CD8-positive, alpha-beta memory T cell (primary cell): Measurements from ENCODE around the gene SPAM1. TPM values are rescaled to one million over a fixed set of nuclear protein-coding genes. Genes with fewer than 3 reads are reported as not detected.

Experiments used
- CTCF ChIA-PET: fragments of 350-600 bp; sonication (Branson Sonifier 250); formaldehyde crosslinking; loops from one replicate; lab custom pipeline; 2021; ENCODE audit warnings: antibody characterized with exemption; lab: Charles Lee
- POLR2A ChIA-PET: fragments of 350-600 bp; sonication (Branson Sonifier 250); formaldehyde crosslinking; loops from one replicate; lab custom pipeline; 2021; ENCODE audit warnings: antibody characterized with exemption; lab: Charles Lee
- DNase-seq, 5 donors: peaks; one replicate each; pipeline versions ENCODE4 v3.0.0 to v3.0.0-alpha.2; 2020 to 2022; ENCODE audit warnings: mixed read lengths in 1 of 5
- H3K27ac ChIP-seq: one replicate; pipeline ENCODE4 v1.7.0; 2013; ENCODE audit warnings: low read depth, mild to moderate bottlenecking, low read length, moderate library complexity
- H3K27me3 ChIP-seq: 2 replicates; pipeline ENCODE4 v1.7.0; 2013; ENCODE audit warnings: low read length, mild to moderate bottlenecking; ENCODE audit not compliant: insufficient read depth, poor library complexity, severe bottlenecking
- H3K36me3 ChIP-seq: 2 replicates; pipeline ENCODE4 v1.7.0; 2013; ENCODE audit warnings: mild to moderate bottlenecking, low read length, moderate library complexity; ENCODE audit not compliant: insufficient read depth
- H3K4me1 ChIP-seq: 2 replicates; pipeline ENCODE4 v1.7.0; 2013; ENCODE audit warnings: mild to moderate bottlenecking, low read length, moderate library complexity; ENCODE audit not compliant: insufficient read depth
- H3K4me3 ChIP-seq: 2 replicates; pipeline ENCODE4 v1.7.0; 2013; ENCODE audit warnings: mild to moderate bottlenecking, low read length
- H3K9me3 ChIP-seq: 2 replicates; pipeline ENCODE4 v1.7.0; 2013; ENCODE audit warnings: mild to moderate bottlenecking, low read length
- H3K27ac Mint-ChIP-seq, 8 donors: one replicate each; pipeline ENCODE4 v1.8.0; 2020 to 2021; ENCODE audit warnings: mixed read lengths in 8 of 8, mild to moderate bottlenecking in 6 of 8, inconsistent platforms in 3 of 8, moderate library complexity in 3 of 8
- H3K27me3 Mint-ChIP-seq, 2 donors: one replicate each; pipeline ENCODE4 v1.8.0; 2020 to 2021; ENCODE audit warnings: mixed read lengths in 2 of 2, mild to moderate bottlenecking in 1 of 2, moderate library complexity in 1 of 2
- H3K36me3 Mint-ChIP-seq, 3 donors: one replicate each; pipeline ENCODE4 v1.8.0; 2020 to 2021; ENCODE audit warnings: mixed read lengths in 3 of 3, inconsistent platforms in 1 of 3, mild to moderate bottlenecking in 1 of 3
- H3K4me1 Mint-ChIP-seq, 3 donors: one replicate each; pipeline ENCODE4 v1.8.0; 2020 to 2021; ENCODE audit warnings: mixed read lengths in 3 of 3, inconsistent platforms in 1 of 3, mild to moderate bottlenecking in 1 of 3
- H3K4me3 Mint-ChIP-seq, 7 donors: one replicate each; pipeline ENCODE4 v1.8.0; 2020 to 2021; ENCODE audit warnings: mixed read lengths in 7 of 7, mild to moderate bottlenecking in 6 of 7, moderate library complexity in 4 of 7, inconsistent platforms in 2 of 7
- H3K9me3 Mint-ChIP-seq, 5 donors: one replicate each; pipeline ENCODE4 v1.8.0; 2020 to 2022; ENCODE audit warnings: mixed read lengths in 5 of 5, mild to moderate bottlenecking in 3 of 5, moderate library complexity in 2 of 5, inconsistent platforms in 1 of 5
- polyA plus RNA-seq: library from polyadenylated mRNA; unstranded; fragments of 300-500 nt; fragmentation: Illumina TruSeq; gene quantifications from one replicate; pipeline ENCODE4 v1.2.3, GENCODE V29; 2021
- total RNA-seq, 2 experiments: library from RNA; stranded (reverse); gene quantifications; one replicate each; pipeline ENCODE4 v1.2.3, GENCODE V29; 2021

The SPAM1 gene
- total and polyA plus RNA-seq, 3 experiments from 2014 or later, result not detected

- POLR2A ChIA-PET, result no interaction called here
- H3K4me1 Mint-ChIP-seq, result no peaks in the 10 kb centered on the region
- no peaks in the 10 kb centered on the region for H3K36me3 Mint-ChIP-seq
Measured at GRCh38 chr7:123905714-123906113, 19.3 kb upstream of the SPAM1 start.

GRCh38 chr7:123916240-123916724, 8.8 kb upstream of the SPAM1 start:
- Mint-ChIP-seq H3K27ac (no peak overlapping the region), H3K4me1 (no peaks in the 10 kb centered on the region), H3K4me3 (no peak overlapping the region), H3K9me3 (no peaks in the 10 kb centered on the region), H3K27me3 (peaks cover 0 to 2% of the 10 kb centered on the region in 2 donors), H3K36me3 (no peaks in the 10 kb centered on the region)
- Histone ChIP-seq H3K27me3 (no peaks in the 10 kb centered on the region), H3K9me3 (no peaks in the 10 kb centered on the region), H3K36me3 (no peaks in the 10 kb centered on the region), H3K27ac (no peak overlapping the region), H3K4me3 (no peak overlapping the region), H3K4me1 (no peaks in the 10 kb centered on the region)
- DNase-seq, result no peak
- CTCF ChIA-PET, result no interaction called here
- POLR2A ChIA-PET, result no interaction called here

More at GRCh38 chr7:123905714-123906113, 19.3 kb upstream of the SPAM1 start:
- Mint-ChIP-seq H3K4me3 (no peak overlapping the region), H3K27ac (no peak overlapping the region), H3K27me3 (no peaks in the 10 kb centered on the region), H3K9me3 (peaks cover 0 to 3% (median 0%) of the 10 kb centered on the region in 5 donors)
- Histone ChIP-seq H3K4me1 (no peaks in the 10 kb centered on the region), H3K27me3 (no peaks in the 10 kb centered on the region), H3K4me3 (no peak overlapping the region), H3K36me3 (no peaks in the 10 kb centered on the region), H3K9me3 (no peaks in the 10 kb centered on the region), H3K27ac (no peak overlapping the region)
- DNase-seq, result no peak
- CTCF ChIA-PET, result no interaction called here

- Mint-ChIP-seq H3K4me1 (no peaks in the 10 kb centered on the region), H3K4me3 (no peak overlapping the region), H3K9me3 (peaks cover 0 to 2% (median 0%) of the 10 kb centered on the region in 5 donors), H3K36me3 (no peaks in the 10 kb centered on the region), H3K27ac (no peak overlapping the region), H3K27me3 (peaks cover 0 to 2% of the 10 kb centered on the region in 2 donors)
- ChIA-PET POLR2A (no interaction called here), CTCF (no interaction called here)
- no peak overlapping the region for H3K27ac ChIP-seq
- no peaks in the 10 kb centered on the region for H3K9me3 ChIP-seq
- no peak for DNase-seq
- no peak overlapping the region for H3K4me3 ChIP-seq
- no peaks in the 10 kb centered on the region for H3K27me3 ChIP-seq
- H3K36me3 ChIP-seq, result no peaks in the 10 kb centered on the region
- no peaks in the 10 kb centered on the region for H3K4me1 ChIP-seq
Measured at GRCh38 chr7:123917878-123918277, 7.2 kb upstream of the SPAM1 start.

- Histone ChIP-seq H3K27ac (no peak overlapping the region), H3K9me3 (no peaks in the 10 kb centered on the region), H3K27me3 (no peaks in the 10 kb centered on the region), H3K4me3 (no peak overlapping the region), H3K4me1 (no peaks in the 10 kb centered on the region), H3K36me3 (no peaks in the 10 kb centered on the region)
- Mint-ChIP-seq H3K27ac (no peak overlapping the region), H3K27me3 (peaks cover 0 to under 1% of the 10 kb centered on the region in 2 donors), H3K36me3 (no peaks in the 10 kb centered on the region), H3K9me3 (peaks cover 0 to 2% (median 0%) of the 10 kb centered on the region in 5 donors), H3K4me3 (no peak overlapping the region), H3K4me1 (no peaks in the 10 kb centered on the region)
- ChIA-PET CTCF (no interaction called here), POLR2A (no interaction called here)
- DNase-seq, result no peak
Measured at GRCh38 chr7:123918309-123918708, 6.7 kb upstream of the SPAM1 start.

- no peaks in the 10 kb centered on the region for H3K36me3 Mint-ChIP-seq
- no peak overlapping the region for H3K4me3 Mint-ChIP-seq
- H3K27ac Mint-ChIP-seq, result no peak overlapping the region
- Histone ChIP-seq H3K36me3 (no peaks in the 10 kb centered on the region), H3K27me3 (no peaks in the 10 kb centered on the region), H3K27ac (no peak overlapping the region), H3K4me1 (no peaks in the 10 kb centered on the region), H3K4me3 (no peak overlapping the region), H3K9me3 (no peaks in the 10 kb centered on the region)
- ChIA-PET CTCF (no interaction called here), POLR2A (no interaction called here)
- H3K9me3 Mint-ChIP-seq, result peaks cover 0 to 2% (median 0%) of the 10 kb centered on the region in 5 donors
- H3K27me3 Mint-ChIP-seq, result no peaks in the 10 kb centered on the region
- no peak for DNase-seq
- H3K4me1 Mint-ChIP-seq, result no peaks in the 10 kb centered on the region
Measured at GRCh38 chr7:123923599-123923998, 1.4 kb upstream of the SPAM1 start.

- Histone ChIP-seq H3K27me3 (no peaks in the 10 kb centered on the region), H3K4me1 (no peaks in the 10 kb centered on the region), H3K9me3 (no peaks in the 10 kb centered on the region), H3K27ac (no peak overlapping the region), H3K36me3 (no peaks in the 10 kb centered on the region), H3K4me3 (no peak overlapping the region)
- H3K4me3 Mint-ChIP-seq, result no peak overlapping the region
- no peak for DNase-seq
- H3K27ac Mint-ChIP-seq, result no peak overlapping the region
- H3K9me3 Mint-ChIP-seq, result peaks cover 0 to 2% (median 0%) of the 10 kb centered on the region in 5 donors
- no peaks in the 10 kb centered on the region for H3K27me3 Mint-ChIP-seq
- ChIA-PET POLR2A (no interaction called here), CTCF (no interaction called here)
- H3K36me3 Mint-ChIP-seq, result no peaks in the 10 kb centered on the region
- H3K4me1 Mint-ChIP-seq, result no peaks in the 10 kb centered on the region
Measured at GRCh38 chr7:123929107-123929506, 4.1 kb downstream of the SPAM1 start.

GRCh38 chr7:123929655-123930054, 4.6 kb downstream of the SPAM1 start:
- no peak overlapping the region for H3K27ac ChIP-seq
- DNase-seq, result no peak
- H3K4me1 ChIP-seq, result no peaks in the 10 kb centered on the region
- Mint-ChIP-seq H3K9me3 (peaks cover 0 to 3% (median 2%) of the 10 kb centered on the region in 5 donors), H3K27me3 (no peaks in the 10 kb centered on the region), H3K4me1 (no peaks in the 10 kb centered on the region), H3K4me3 (no peak overlapping the region), H3K36me3 (no peaks in the 10 kb centered on the region), H3K27ac (no peak overlapping the region)
- ChIA-PET CTCF (no interaction called here), POLR2A (no interaction called here)
- H3K4me3 ChIP-seq, result no peak overlapping the region
- H3K36me3 ChIP-seq, result no peaks in the 10 kb centered on the region
- H3K27me3 ChIP-seq, result no peaks in the 10 kb centered on the region
- no peaks in the 10 kb centered on the region for H3K9me3 ChIP-seq

GRCh38 chr7:123935436-123936381, 10.7 kb downstream of the SPAM1 start:
- no peak overlapping the region for H3K27ac Mint-ChIP-seq
- Histone ChIP-seq H3K27ac (no peak overlapping the region), H3K4me1 (no peaks in the 10 kb centered on the region), H3K27me3 (no peaks in the 10 kb centered on the region), H3K4me3 (no peak overlapping the region), H3K9me3 (no peaks in the 10 kb centered on the region), H3K36me3 (no peaks in the 10 kb centered on the region)
- H3K27me3 Mint-ChIP-seq, result no peaks in the 10 kb centered on the region
- H3K4me1 Mint-ChIP-seq, result no peaks in the 10 kb centered on the region
- H3K4me3 Mint-ChIP-seq, result no peak overlapping the region
- H3K9me3 Mint-ChIP-seq, result peaks cover 2 to 12% (median 4%) of the 10 kb centered on the region in 5 donors
- H3K36me3 Mint-ChIP-seq, result no peaks in the 10 kb centered on the region
- ChIA-PET CTCF (no interaction called here), POLR2A (no interaction called here)
- no peak for DNase-seq
